Activated B cell treated with CpG ODN at 0.5 μM for 24 hours (primary cell): ENCODE data around the gene FXN. TPM values are rescaled to one million over a fixed set of nuclear protein-coding genes. Genes with fewer than 3 reads are reported as not detected.
"Not testable (repeated sequence)": the region's sequence is repeated elsewhere in the genome, so short reads cannot be mapped to it uniquely, and the experiment has no call there.

Experiments used
- ATAC-seq: fragments of 200-7000 bp; cut with Tn5 transposase; one replicate; pipeline ENCODE4 v1.10.0; 2021; ENCODE audit warnings: low read depth, mild to moderate bottlenecking, moderate library complexity
- CTCF ChIA-PET: fragments of 350-600 bp; sonication (Branson Sonifier 250); formaldehyde crosslinking; loops from one replicate; lab custom pipeline; 2021; ENCODE audit warnings: antibody characterized with exemption; lab: Charles Lee
- POLR2A ChIA-PET: fragments of 350-600 bp; sonication (Branson Sonifier 250); formaldehyde crosslinking; loops from one replicate; lab custom pipeline; 2021; ENCODE audit warnings: antibody characterized with exemption; lab: Charles Lee
- DNase-seq: peaks from one replicate; pipeline ENCODE4 v3.0.0; 2022
- H3K27ac Mint-ChIP-seq: one replicate; pipeline ENCODE4 v1.8.0; 2020; ENCODE audit warnings: mixed read lengths
- H3K27me3 Mint-ChIP-seq: one replicate; pipeline ENCODE4 v1.8.0; 2021; ENCODE audit warnings: mixed read lengths
- H3K36me3 Mint-ChIP-seq: one replicate; pipeline ENCODE4 v1.8.0; 2021; ENCODE audit warnings: low read depth, mixed read lengths
- H3K4me1 Mint-ChIP-seq: one replicate; pipeline ENCODE4 v1.8.0; 2021; ENCODE audit warnings: mixed read lengths
- H3K4me3 Mint-ChIP-seq: one replicate; pipeline ENCODE4 v1.8.0; 2020; ENCODE audit warnings: mild to moderate bottlenecking, mixed read lengths
- H3K9me3 Mint-ChIP-seq: one replicate; pipeline ENCODE4 v1.8.0; 2020; ENCODE audit warnings: mixed read lengths
- CTCF ChIP-seq: fragments of 200-600 bp; IDR thresholded peaks from one replicate; pipeline ENCODE4 v1.8.0; 2022; ENCODE audit warnings: antibody characterized with exemption, mild to moderate bottlenecking
- intact Hi-C: fragments of 100-400 bp; cut with micrococcal nuclease; formaldehyde crosslinking; loops from one replicate; pipeline ENCODE4 v1.15.1; 2024
- total RNA-seq: library from RNA; stranded (reverse); gene quantifications from 2 replicates; pipeline ENCODE4 v1.2.3, GENCODE V29; 2022

The FXN gene
- 12.7 and 17.7 TPM in 2 replicates for total RNA-seq

- DNase-seq (peak; percentile 80), ATAC-seq (peak; percentile 92)
- no peaks in the 10 kb centered on the region for H3K27me3 Mint-ChIP-seq
- peaks cover 5% of the 10 kb centered on the region for H3K36me3 Mint-ChIP-seq
- H3K4me3 Mint-ChIP-seq = peak within 1 kb of the TSS; percentile 96
- H3K9me3 Mint-ChIP-seq = no peaks in the 10 kb centered on the region
- CTCF ChIA-PET = interaction anchor here (0.7 to 1.6 kb wide), 9 partner anchors 11 to 350 kb away, joined by 3 to 12 read pairs (median 3); no protein-coding TSS in a partner anchor
- POLR2A ChIA-PET = interaction anchor here (0.7 to 1.4 kb wide), 5 partner anchors 13 to 157 kb away, joined by 3 to 8 read pairs (median 4); no protein-coding TSS in a partner anchor
- intact Hi-C loops = loop anchor here (1.0 to 10.0 kb wide), 8 partner anchors 87 to 1219 kb away; partner anchors contain the start of genes PIP5K1B, SMC5 and TJP2
- peaks cover 14% of the 10 kb centered on the region for H3K4me1 Mint-ChIP-seq
- H3K27ac Mint-ChIP-seq = peak within 1 kb of the TSS; percentile 85
- TF ChIP-seq CTCF = peak; percentile 83
Measured at GRCh38 chr9:69035438-69036308, at the start of gene FXN. TSS of gene FXN (plus strand) at chr9:69035752. CDS start at chr9:69035783, 31 bp downstream.

GRCh38 chr9:68986949-68987348 lies 48.6 kb upstream of the FXN start:
- peaks cover 38% of the 10 kb centered on the region for H3K36me3 Mint-ChIP-seq
- H3K27ac Mint-ChIP-seq = not testable (repeated sequence)

GRCh38 chr9:68991457-68991856 lies 44.1 kb upstream of the FXN start:
- no peak for TF ChIP-seq CTCF
- H3K9me3 Mint-ChIP-seq = no peaks in the 10 kb centered on the region
- POLR2A ChIA-PET = no interaction called here
- no peak for ATAC-seq
- no peak overlapping the region for H3K4me3 Mint-ChIP-seq
- H3K36me3 Mint-ChIP-seq = peaks cover 33% of the 10 kb centered on the region
- no peak for DNase-seq
- no peaks in the 10 kb centered on the region for H3K27me3 Mint-ChIP-seq
- intact Hi-C loops = no loop called here
- CTCF ChIA-PET = no interaction called here
- no peak overlapping the region for H3K27ac Mint-ChIP-seq
- peaks cover 10% of the 10 kb centered on the region for H3K4me1 Mint-ChIP-seq

More at GRCh38 chr9:68986949-68987348, 48.6 kb upstream of the FXN start:
- intact Hi-C loops, CTCF ChIA-PET, ATAC-seq, H3K4me1 Mint-ChIP-seq, H3K9me3 Mint-ChIP-seq, H3K27me3 Mint-ChIP-seq, POLR2A ChIA-PET, H3K4me3 Mint-ChIP-seq, DNase-seq: not testable (repeated sequence)

GRCh38 chr9:68995776-68996175 lies 39.8 kb upstream of the FXN start:
- Mint-ChIP-seq H3K4me3 (no peak overlapping the region), H3K36me3 (peaks cover 31% of the 10 kb centered on the region), H3K27me3 (no peaks in the 10 kb centered on the region), H3K27ac (no peak overlapping the region), H3K9me3 (no peaks in the 10 kb centered on the region), H3K4me1 (peaks cover 22% of the 10 kb centered on the region)
- POLR2A ChIA-PET = interaction anchor here (0.7 to 1.4 kb wide), 2 partner anchors 30 to 216 kb away, joined by 3 to 4 read pairs; a partner anchor contains a TSS
- intact Hi-C loops = no loop called here
- DNase-seq = no peak
- no peak for TF ChIP-seq CTCF
- ATAC-seq = no peak
- CTCF ChIA-PET = interaction anchor here (1.4 kb wide), 1 partner anchor 412 kb away, joined by 4 read pairs; no protein-coding TSS in a partner anchor

- Mint-ChIP-seq H3K4me3 (no peak overlapping the region), H3K36me3 (peaks cover 29% of the 10 kb centered on the region), H3K27ac (no peak overlapping the region), H3K9me3 (no peaks in the 10 kb centered on the region), H3K4me1 (peaks cover 22% of the 10 kb centered on the region), H3K27me3 (no peaks in the 10 kb centered on the region)
- CTCF ChIA-PET = interaction anchor here (1.2 to 1.4 kb wide), 2 partner anchors 356 to 413 kb away, joined by 3 to 4 read pairs; no protein-coding TSS in a partner anchor
- intact Hi-C loops = no loop called here
- no peak for TF ChIP-seq CTCF
- DNase-seq (no peak), ATAC-seq (no peak)
- POLR2A ChIA-PET = interaction anchor here (1.4 kb wide), 1 partner anchor 217 kb away, joined by 3 read pairs; a partner anchor contains a TSS
Measured at GRCh38 chr9:68996462-68996861, 39.1 kb upstream of the FXN start.
